Smooth muscle cell (in vitro differentiated cells): ENCODE results near the gene OPCML. TPM values are rescaled to one million over a fixed set of nuclear protein-coding genes. Genes with fewer than 3 reads are reported as not detected.

ENCODE experiments used
- DNase-seq: peaks from one replicate; lab custom pipeline; 2025; ENCODE audit not compliant: unreplicated experiment; lab: John Stamatoyannopoulos, UW
- H2AFZ ChIP-seq: fragments of 200-600 bp; sonication (generic); 2 replicates; pipeline ENCODE4 v1.6.0; 2016; ENCODE audit warnings: antibody characterized with exemption, low read depth, mild to moderate bottlenecking
- H3F3A ChIP-seq: fragments of 200-600 bp; sonication (generic); 2 replicates; pipeline ENCODE4 v1.6.0; 2017; ENCODE audit warnings: antibody characterized with exemption, low read depth
- H3K27ac ChIP-seq: fragments of 200-600 bp; sonication (generic); 2 replicates; pipeline ENCODE4 v1.5.1; 2016; ENCODE audit warnings: low read depth, mild to moderate bottlenecking
- H3K27me3 ChIP-seq: fragments of 200-600 bp; sonication (generic); 2 replicates; pipeline ENCODE4 v1.6.1; 2016; ENCODE audit warnings: low read depth, mild to moderate bottlenecking
- H3K36me3 ChIP-seq: fragments of 200-600 bp; sonication (generic); 2 replicates; pipeline ENCODE4 v1.5.1; 2016; ENCODE audit warnings: low read depth
- H3K4me1 ChIP-seq: fragments of 200-600 bp; sonication (generic); 2 replicates; pipeline ENCODE4 v1.5.1; 2016; ENCODE audit warnings: low read depth
- H3K4me2 ChIP-seq: fragments of 200-600 bp; sonication (generic); 2 replicates; pipeline ENCODE4 v1.6.0; 2016; ENCODE audit warnings: mild to moderate bottlenecking
- H3K4me3 ChIP-seq: fragments of 200-600 bp; sonication (generic); 2 replicates; pipeline ENCODE4 v1.5.1; 2016; ENCODE audit warnings: mild to moderate bottlenecking
- H3K79me2 ChIP-seq: fragments of 200-600 bp; sonication (generic); 2 replicates; pipeline ENCODE4 v1.6.0; 2016; ENCODE audit warnings: low read depth, mild to moderate bottlenecking
- H3K9ac ChIP-seq: fragments of 200-600 bp; sonication (generic); 2 replicates; pipeline ENCODE4 v1.6.0; 2016; ENCODE audit warnings: low read depth
- H3K9me3 ChIP-seq: fragments of 200-600 bp; sonication (generic); replicated peaks from 2 replicates; pipeline ENCODE4 v1.5.1; 2016; ENCODE audit warnings: low read depth
- H4K20me1 ChIP-seq: fragments of 200-600 bp; sonication (generic); 2 replicates; pipeline ENCODE4 v1.6.0; 2016; ENCODE audit warnings: low read depth
- WGBS: methylation state at CpG from one replicate; pipeline ENCODE4 v1.1.7; 2016; ENCODE audit warnings: low lambda C conversion rate; 5-methylcytosine and 5-hydroxymethylcytosine counted together
- polyA plus RNA-seq: library from polyadenylated mRNA; unstranded; fragments of >200 nt; fragmentation: Nextera tagmentation; extraction: Ambion mirVana; gene quantifications from 2 replicates; pipeline ENCODE4 v1.2.1, GENCODE V29; 2016
- total RNA-seq: library from RNA; depleted of rRNA; stranded (reverse); fragments of >200 nt; gene quantifications from 2 replicates; pipeline ENCODE4 v1.2.3, GENCODE V29; 2014
- TF ChIP-seq, protein P1 (sequence below): fragments of 200-600 bp; sonication (generic); IDR thresholded peaks from 2 replicates; pipeline ENCODE4 v1.5.1; 2017; ENCODE audit warnings: borderline replicate concordance, mild to moderate bottlenecking, antibody characterized with exemption; ENCODE audit not compliant: insufficient read depth, poor library complexity, severe bottlenecking

Gene OPCML
- total and polyA plus RNA-seq, 2 experiments from 2014 or later: 0.42 to 0.58 TPM

DNA sequence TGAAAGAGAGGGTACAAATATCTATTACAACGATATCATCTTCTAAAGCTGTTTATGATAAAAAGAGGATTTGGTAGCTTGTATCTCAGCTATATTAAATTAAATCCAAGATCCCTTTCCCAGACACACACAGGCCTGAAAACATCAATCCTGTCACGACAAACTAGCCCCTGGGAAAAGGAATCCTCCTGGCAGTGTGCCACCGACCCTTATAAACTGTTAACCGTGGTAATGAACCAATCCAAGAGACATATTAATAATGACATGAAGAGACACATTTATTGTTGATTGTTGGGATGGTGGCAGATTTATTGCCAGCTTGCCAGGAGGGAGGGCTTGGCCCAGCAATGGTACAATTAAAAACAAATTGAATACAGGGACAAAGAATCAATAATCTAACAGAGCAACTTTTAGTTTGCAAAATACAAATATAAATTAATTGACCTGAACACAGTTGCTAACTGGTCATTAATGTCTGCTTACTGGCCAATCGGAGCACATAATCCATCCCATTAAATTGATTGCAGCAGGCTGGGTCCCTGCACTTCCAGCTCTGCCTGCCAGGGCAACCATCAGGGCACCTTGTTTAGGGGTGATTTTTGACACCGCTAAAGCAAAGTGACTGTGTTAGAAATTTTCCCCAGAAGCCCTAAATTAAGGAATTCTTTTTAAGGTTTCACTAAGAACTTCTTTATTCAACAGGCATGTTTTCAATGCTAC lies 887.6 kb downstream of the OPCML start:
- TF ChIP-seq, protein P1, sequence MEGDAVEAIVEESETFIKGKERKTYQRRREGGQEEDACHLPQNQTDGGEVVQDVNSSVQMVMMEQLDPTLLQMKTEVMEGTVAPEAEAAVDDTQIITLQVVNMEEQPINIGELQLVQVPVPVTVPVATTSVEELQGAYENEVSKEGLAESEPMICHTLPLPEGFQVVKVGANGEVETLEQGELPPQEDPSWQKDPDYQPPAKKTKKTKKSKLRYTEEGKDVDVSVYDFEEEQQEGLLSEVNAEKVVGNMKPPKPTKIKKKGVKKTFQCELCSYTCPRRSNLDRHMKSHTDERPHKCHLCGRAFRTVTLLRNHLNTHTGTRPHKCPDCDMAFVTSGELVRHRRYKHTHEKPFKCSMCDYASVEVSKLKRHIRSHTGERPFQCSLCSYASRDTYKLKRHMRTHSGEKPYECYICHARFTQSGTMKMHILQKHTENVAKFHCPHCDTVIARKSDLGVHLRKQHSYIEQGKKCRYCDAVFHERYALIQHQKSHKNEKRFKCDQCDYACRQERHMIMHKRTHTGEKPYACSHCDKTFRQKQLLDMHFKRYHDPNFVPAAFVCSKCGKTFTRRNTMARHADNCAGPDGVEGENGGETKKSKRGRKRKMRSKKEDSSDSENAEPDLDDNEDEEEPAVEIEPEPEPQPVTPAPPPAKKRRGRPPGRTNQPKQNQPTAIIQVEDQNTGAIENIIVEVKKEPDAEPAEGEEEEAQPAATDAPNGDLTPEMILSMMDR: no peak
- H3K27me3 ChIP-seq: peaks cover 26% of the 10 kb centered on the region
- H3K9ac ChIP-seq: no peak overlapping the region
- no peak overlapping the region for H3K27ac ChIP-seq
- H3K4me2 ChIP-seq: no peak overlapping the region
- no peaks in the 10 kb centered on the region for H4K20me1 ChIP-seq
- no peaks in the 10 kb centered on the region for H3K36me3 ChIP-seq
- no peak overlapping the region for H2AFZ ChIP-seq
- H3K4me3 ChIP-seq: no peak overlapping the region
- H3K79me2 ChIP-seq: no peaks in the 10 kb centered on the region
- no peaks in the 10 kb centered on the region for H3K4me1 ChIP-seq
- H3F3A ChIP-seq: no peaks in the 10 kb centered on the region
- 82% methylated on average over 6 of the region's 6 CpGs for WGBS
- DNase-seq: no peak
- no peaks in the 10 kb centered on the region for H3K9me3 ChIP-seq

DNA sequence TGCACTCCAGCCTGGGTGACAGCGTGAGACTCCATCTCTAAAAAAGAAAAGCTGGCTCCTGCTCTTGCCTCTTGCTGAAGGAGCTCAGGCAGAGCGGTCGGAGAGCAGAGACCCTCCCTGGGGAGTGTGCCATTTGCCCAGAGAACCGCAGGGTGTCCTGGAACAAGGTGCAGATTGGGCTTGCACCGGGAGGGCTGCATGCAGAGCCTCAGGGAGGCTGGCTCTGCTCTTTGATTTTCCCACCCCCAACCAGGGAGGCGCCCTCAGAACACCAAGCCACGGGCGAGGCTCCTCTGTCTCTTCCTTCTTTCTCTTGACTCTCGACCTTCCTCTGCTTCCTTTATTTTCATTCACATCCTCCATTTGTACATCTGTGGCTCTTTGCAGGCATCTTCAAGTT lies 889.1 kb downstream of the OPCML start:
- TF ChIP-seq, protein P1: no peak

DNA sequence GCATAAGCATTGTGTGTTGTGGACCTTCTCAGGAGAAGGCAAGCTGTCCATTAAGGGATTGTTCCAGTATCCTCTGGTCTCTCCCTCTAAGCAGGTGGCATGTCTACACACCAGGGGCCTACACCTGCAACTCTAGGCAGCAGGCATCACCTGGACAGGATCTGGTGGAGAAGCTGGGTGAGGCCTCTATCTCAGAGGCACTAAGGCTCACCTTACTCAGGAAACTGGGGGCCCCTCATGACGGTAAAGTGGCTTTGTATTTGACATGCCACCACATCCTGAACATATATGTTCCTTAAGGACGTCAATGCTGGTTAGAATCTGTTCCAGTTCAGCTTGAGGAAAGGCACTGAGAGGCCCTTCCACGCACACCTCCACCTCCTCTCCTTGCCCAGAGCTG lies 891.3 kb downstream of the OPCML start:
- Histone ChIP-seq H3K9me3 (no peaks in the 10 kb centered on the region), H3K27ac (no peak overlapping the region), H3K4me3 (no peak overlapping the region), H3F3A (no peaks in the 10 kb centered on the region), H3K79me2 (no peaks in the 10 kb centered on the region), H2AFZ (no peak overlapping the region), H4K20me1 (no peaks in the 10 kb centered on the region), H3K9ac (no peak overlapping the region), H3K4me1 (no peaks in the 10 kb centered on the region), H3K4me2 (no peak overlapping the region), H3K36me3 (no peaks in the 10 kb centered on the region), H3K27me3 (peaks cover 26% of the 10 kb centered on the region)
- no peak for DNase-seq
- TF ChIP-seq, protein P1: no peak
- 97% methylated on average over 3 of the region's 3 CpGs for WGBS

More for the DNA sequence above, 889.1 kb downstream of the OPCML start:
- no peaks in the 10 kb centered on the region for H4K20me1 ChIP-seq
- no peak for DNase-seq
- no peaks in the 10 kb centered on the region for H3K9me3 ChIP-seq
- H3K9ac ChIP-seq: no peak overlapping the region
- H3K79me2 ChIP-seq: no peaks in the 10 kb centered on the region
- 78% methylated on average over 8 of the region's 9 CpGs for WGBS
- H3K4me1 ChIP-seq: no peaks in the 10 kb centered on the region
- no peak overlapping the region for H3K4me3 ChIP-seq
- no peaks in the 10 kb centered on the region for H3F3A ChIP-seq
- H3K27ac ChIP-seq: no peak overlapping the region
- H2AFZ ChIP-seq: no peak overlapping the region
- H3K27me3 ChIP-seq: peaks cover 26% of the 10 kb centered on the region
- no peaks in the 10 kb centered on the region for H3K36me3 ChIP-seq
- no peak overlapping the region for H3K4me2 ChIP-seq

DNA sequence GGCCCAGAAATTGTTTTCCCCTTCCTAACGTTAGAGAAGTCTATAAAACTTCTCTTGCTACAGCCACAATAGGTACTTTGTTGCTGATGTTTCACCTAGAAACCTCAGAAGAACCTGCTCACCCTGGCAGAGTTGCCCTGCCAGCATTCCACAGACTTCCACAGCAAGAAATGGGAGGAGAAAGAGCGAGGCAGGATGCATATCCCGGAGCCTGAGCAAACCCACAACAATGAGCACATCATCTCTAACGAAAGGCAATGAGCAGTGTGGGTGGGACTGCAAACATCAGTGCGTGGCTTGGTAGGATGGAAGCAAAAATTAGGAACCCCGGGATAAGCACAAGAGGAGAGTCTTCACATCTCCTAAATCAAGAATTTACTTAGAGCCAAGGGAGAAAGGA lies 892.3 kb downstream of the OPCML start:
- Histone ChIP-seq H3K36me3 (no peaks in the 10 kb centered on the region), H3K27ac (no peak overlapping the region), H4K20me1 (no peaks in the 10 kb centered on the region), H3K9me3 (no peaks in the 10 kb centered on the region), H3F3A (no peaks in the 10 kb centered on the region), H3K79me2 (no peaks in the 10 kb centered on the region), H3K4me2 (no peak overlapping the region), H3K4me3 (no peak overlapping the region), H3K4me1 (no peaks in the 10 kb centered on the region), H2AFZ (no peak overlapping the region), H3K27me3 (peaks cover 22% of the 10 kb centered on the region), H3K9ac (no peak overlapping the region)
- 46% methylated on average over 6 of the region's 6 CpGs for WGBS
- TF ChIP-seq, protein P1: no peak
- no peak for DNase-seq
